KMS-11 (cell line): ENCODE results near the gene XKR7.

Experiments
- H2AFZ ChIP-seq: fragments of 200-600 bp; sonication (generic); 2 replicates; pipeline ENCODE4 v1.6.1; 2016; ENCODE audit warnings: antibody characterized with exemption, mixed run types, low read depth
- H3K27ac ChIP-seq: fragments of 200-600 bp; sonication (generic); 2 replicates; pipeline ENCODE4 v1.6.1; 2016; ENCODE audit warnings: mild to moderate bottlenecking, mixed run types
- H3K27me3 ChIP-seq: fragments of 200-600 bp; sonication (generic); 2 replicates; pipeline ENCODE4 v1.6.1; 2017; ENCODE audit warnings: mild to moderate bottlenecking, low read depth, mixed run types, moderate library complexity; ENCODE audit not compliant: insufficient read depth
- H3K36me3 ChIP-seq: fragments of 200-600 bp; sonication (generic); 2 replicates; pipeline ENCODE4 v1.6.1; 2017; ENCODE audit warnings: mild to moderate bottlenecking, mixed run types; ENCODE audit not compliant: insufficient read depth
- H3K4me1 ChIP-seq: fragments of 200-600 bp; sonication (generic); 2 replicates; pipeline ENCODE4 v1.6.1; 2016; ENCODE audit warnings: mild to moderate bottlenecking, low read depth, mixed run types; ENCODE audit not compliant: poor library complexity, severe bottlenecking
- H3K4me2 ChIP-seq: fragments of 200-600 bp; sonication (generic); 2 replicates; pipeline ENCODE4 v1.7.0; 2016; ENCODE audit warnings: mild to moderate bottlenecking, mixed run types
- H3K4me3 ChIP-seq: fragments of 200-600 bp; sonication (generic); IDR thresholded peaks from 2 replicates; pipeline ENCODE4 v1.6.1; 2017; ENCODE audit warnings: low read depth, low read length, mixed read lengths; ENCODE audit not compliant: insufficient read depth
- H3K79me2 ChIP-seq: fragments of 200-600 bp; sonication (generic); 2 replicates; pipeline ENCODE4 v1.6.1; 2016; ENCODE audit warnings: low read depth, mixed run types; ENCODE audit not compliant: insufficient read depth
- H3K9ac ChIP-seq: fragments of 200-600 bp; sonication (generic); 2 replicates; pipeline ENCODE4 v1.6.1; 2016; ENCODE audit warnings: mild to moderate bottlenecking, mixed run types
- H4K20me1 ChIP-seq: fragments of 200-600 bp; sonication (generic); 2 replicates; pipeline ENCODE4 v1.6.1; 2016; ENCODE audit warnings: mild to moderate bottlenecking, mixed run types; ENCODE audit not compliant: insufficient read depth
- TF ChIP-seq, protein P1 (sequence below): fragments of 200-600 bp; sonication (generic); conservative IDR thresholded peaks from 2 replicates; pipeline ENCODE4 v1.6.1; 2017; ENCODE audit warnings: low read depth, mild to moderate bottlenecking, antibody characterized with exemption, low read length, moderate library complexity, mixed read lengths

Gene XKR7

DNA sequence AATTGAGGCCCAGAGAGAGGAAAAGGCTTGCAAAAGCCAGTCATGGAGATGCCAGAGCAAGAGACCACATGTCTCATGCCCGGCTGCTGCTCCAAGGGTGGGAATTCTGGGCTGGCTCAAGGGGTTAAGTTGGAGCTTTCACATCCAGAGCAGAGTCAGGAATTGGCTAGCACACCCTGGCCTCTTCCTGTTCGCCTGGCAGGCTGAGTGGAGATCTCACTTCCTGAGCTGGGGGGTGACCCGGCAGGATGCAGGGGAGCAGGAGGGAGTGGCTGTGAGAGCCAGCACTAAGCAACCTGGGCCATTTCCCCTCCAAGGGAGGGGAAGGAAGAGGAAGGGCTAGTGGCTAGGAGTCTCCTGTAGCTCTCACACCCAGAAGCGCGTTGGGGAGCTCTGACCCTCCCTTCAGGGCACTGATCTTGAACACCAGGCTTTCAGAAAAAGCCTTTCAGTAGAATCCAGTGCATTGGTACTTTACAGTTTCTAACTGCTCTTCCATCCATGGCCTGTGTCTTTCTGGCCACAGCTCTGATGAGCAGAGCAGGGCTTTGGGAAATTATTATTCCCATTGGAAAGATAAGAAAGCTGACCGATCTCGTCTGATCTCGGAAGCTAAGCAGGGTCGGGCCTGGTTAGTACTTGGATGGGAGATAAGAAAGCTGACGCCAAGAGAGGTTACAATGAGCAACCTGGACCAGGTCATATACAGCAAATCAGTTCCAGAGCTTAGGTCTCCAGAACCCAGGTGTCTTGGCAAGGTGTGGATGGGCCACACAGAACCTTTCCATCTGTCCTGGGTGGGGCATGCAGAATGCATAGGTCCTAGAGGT lies 40.1 kb downstream of the XKR7 start:
- Histone ChIP-seq H3K27ac (no peak overlapping the region), H3K27me3 (peaks cover 47% of the 10 kb centered on the region), H3K4me1 (no peaks in the 10 kb centered on the region), H4K20me1 (no peaks in the 10 kb centered on the region), H3K9ac (no peak overlapping the region), H3K36me3 (no peaks in the 10 kb centered on the region), H3K4me2 (no peak overlapping the region), H3K4me3 (no peak overlapping the region), H3K79me2 (no peaks in the 10 kb centered on the region), H2AFZ (no peak overlapping the region)
- TF ChIP-seq, protein P1, sequence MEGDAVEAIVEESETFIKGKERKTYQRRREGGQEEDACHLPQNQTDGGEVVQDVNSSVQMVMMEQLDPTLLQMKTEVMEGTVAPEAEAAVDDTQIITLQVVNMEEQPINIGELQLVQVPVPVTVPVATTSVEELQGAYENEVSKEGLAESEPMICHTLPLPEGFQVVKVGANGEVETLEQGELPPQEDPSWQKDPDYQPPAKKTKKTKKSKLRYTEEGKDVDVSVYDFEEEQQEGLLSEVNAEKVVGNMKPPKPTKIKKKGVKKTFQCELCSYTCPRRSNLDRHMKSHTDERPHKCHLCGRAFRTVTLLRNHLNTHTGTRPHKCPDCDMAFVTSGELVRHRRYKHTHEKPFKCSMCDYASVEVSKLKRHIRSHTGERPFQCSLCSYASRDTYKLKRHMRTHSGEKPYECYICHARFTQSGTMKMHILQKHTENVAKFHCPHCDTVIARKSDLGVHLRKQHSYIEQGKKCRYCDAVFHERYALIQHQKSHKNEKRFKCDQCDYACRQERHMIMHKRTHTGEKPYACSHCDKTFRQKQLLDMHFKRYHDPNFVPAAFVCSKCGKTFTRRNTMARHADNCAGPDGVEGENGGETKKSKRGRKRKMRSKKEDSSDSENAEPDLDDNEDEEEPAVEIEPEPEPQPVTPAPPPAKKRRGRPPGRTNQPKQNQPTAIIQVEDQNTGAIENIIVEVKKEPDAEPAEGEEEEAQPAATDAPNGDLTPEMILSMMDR = no peak

- no peak overlapping the region for H2AFZ ChIP-seq
- no peak overlapping the region for H3K27ac ChIP-seq
- no peaks in the 10 kb centered on the region for H4K20me1 ChIP-seq
Observed at GRCh38 chr20:32009564-32009963, 41.6 kb downstream of the XKR7 start.

GRCh38 chr20:32010101-32010500 lies 42.1 kb downstream of the XKR7 start, which contains the start of gene CCM2L:
Gene CCM2L, plus strand, starts transcription at chr20:32010438. Its CDS starts 17 bp downstream, at chr20:32010455.
- Histone ChIP-seq H3K79me2 (no peaks in the 10 kb centered on the region), H3K4me3 (no peak within 1 kb of the TSS), H3K4me1 (no peaks in the 10 kb centered on the region), H3K9ac (no peak within 1 kb of the TSS), H4K20me1 (no peaks in the 10 kb centered on the region), H3K27ac (no peak within 1 kb of the TSS), H3K27me3 (peaks cover 59% of the 10 kb centered on the region), H3K4me2 (no peak within 1 kb of the TSS), H2AFZ (no peak within 1 kb of the TSS), H3K36me3 (no peaks in the 10 kb centered on the region)
- TF ChIP-seq, protein P1 = no peak

More at GRCh38 chr20:32009564-32009963, 41.6 kb downstream of the XKR7 start:
- Histone ChIP-seq H3K27me3 (peaks cover 53% of the 10 kb centered on the region), H3K4me3 (no peak overlapping the region), H3K36me3 (no peaks in the 10 kb centered on the region), H3K4me1 (no peaks in the 10 kb centered on the region), H3K9ac (no peak overlapping the region), H3K79me2 (no peaks in the 10 kb centered on the region), H3K4me2 (no peak overlapping the region)
- TF ChIP-seq, protein P1 = no peak

DNA sequence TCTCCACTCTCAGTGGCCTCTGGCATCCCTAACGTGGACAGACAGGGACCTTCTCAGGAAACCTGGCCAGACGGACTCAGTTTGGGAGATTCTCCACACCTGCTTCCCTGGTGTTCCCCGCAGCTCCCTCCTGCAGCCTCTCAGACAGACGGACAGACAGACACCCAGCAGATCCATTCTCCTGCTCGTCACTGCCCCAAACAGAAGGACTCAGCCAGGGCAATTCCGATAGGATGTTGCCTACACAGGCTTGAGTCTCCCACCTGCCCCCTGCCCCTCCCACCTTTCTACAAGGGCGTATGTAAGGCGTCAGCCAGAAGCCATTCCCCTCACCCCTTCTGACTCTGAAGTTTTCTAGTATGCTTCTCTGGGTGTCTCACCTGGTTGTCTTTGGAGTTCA lies 42.7 kb downstream of the XKR7 start:
- Histone ChIP-seq H3K4me1 (no peaks in the 10 kb centered on the region), H3K36me3 (no peaks in the 10 kb centered on the region), H4K20me1 (no peaks in the 10 kb centered on the region), H3K4me3 (no peak overlapping the region), H3K27ac (no peak overlapping the region), H3K9ac (no peak overlapping the region), H3K27me3 (peaks cover 61% of the 10 kb centered on the region), H3K4me2 (no peak overlapping the region), H2AFZ (no peak overlapping the region), H3K79me2 (no peaks in the 10 kb centered on the region)
- TF ChIP-seq, protein P1 = no peak
